Daoy (cell line): ENCODE measurements around the gene GREM1. TPM values are rescaled to one million over a fixed set of nuclear protein-coding genes. Genes with fewer than 3 reads are reported as not detected.
A peak's percentile ranks its signal among the peaks of the same experiment; 100 is the strongest.

Experiments used
- DNase-seq: peaks from one replicate; pipeline ENCODE4 v3.0.0-alpha.2; 2015; ENCODE audit warnings: low read depth
- total RNA-seq: library from RNA; depleted of rRNA; stranded (reverse); fragments of >200 nt; shearing (Covaris generic); gene quantifications from 2 replicates; pipeline ENCODE4 v1.2.3, GENCODE V29; 2014; rRNA removed

The GREM1 gene
- total RNA-seq, 1 experiment from 2014 or later = 34.4 TPM

GRCh38 chr15:32781781-32782180 is 64.0 kb downstream of the GREM1 start:
- DNase-seq = no peak

GRCh38 chr15:32784581-32784980 is 66.8 kb downstream of the GREM1 start:
- DNase-seq = no peak

- DNase-seq = no peak
These were observed 69.1 kb downstream of the GREM1 start for GRCh38 chr15:32786906-32787305.

GRCh38 chr15:32787949-32788348 is 70.1 kb downstream of the GREM1 start:
- no peak for DNase-seq

GRCh38 chr15:32790352-32790999 is 72.7 kb downstream of the GREM1 start:
- peak; percentile 12 for DNase-seq

- DNase-seq = no peak
These were observed 74.6 kb downstream of the GREM1 start for GRCh38 chr15:32792436-32792835.

Other genes with a start within 250 kb of the GREM1 start
- gene GOLGA8N, start 124.5 kb upstream of the GREM1 start, total RNA-seq = 0.23 and 0.51 TPM in 2 replicates
- 53.3 and 56.7 TPM in 2 replicates for gene ARHGAP11A, start 102.5 kb upstream of the GREM1 start, total RNA-seq
- gene SCG5, start 76.3 kb upstream of the GREM1 start, total RNA-seq = 1.8 and 3.0 TPM in 2 replicates